ENCODE data around the gene JAZF1. TPM values are rescaled to one million over a fixed set of nuclear protein-coding genes. Genes with fewer than 3 reads are reported as not detected.

The JAZF1 gene
- total RNA-seq, 2 donors from 2014 or later = 4.0 to 4.9 TPM

GRCh38 chr7:28170701-28171100 lies 9.9 kb downstream of the JAZF1 start:
- no peak for DNase-seq
- Histone ChIP-seq H3K9me3 (no peaks in the 10 kb centered on the region), H3K4me1 (no peaks in the 10 kb centered on the region), H3K4me3 (no peak overlapping the region), H3K36me3 (replicated peaks in 1 of 2; ENCODE audit: insufficient read depth in 1 of 2, low read depth in 2 of 2) (no peaks in the 10 kb centered on the region), H3K27me3 (no peaks in the 10 kb centered on the region), H3K27ac (no peak overlapping the region)
- no peak for ATAC-seq
- 87 to 90% methylated on average over 6 of the region's 6 CpGs for WGBS, 2 donors
- TF ChIP-seq, protein P1, sequence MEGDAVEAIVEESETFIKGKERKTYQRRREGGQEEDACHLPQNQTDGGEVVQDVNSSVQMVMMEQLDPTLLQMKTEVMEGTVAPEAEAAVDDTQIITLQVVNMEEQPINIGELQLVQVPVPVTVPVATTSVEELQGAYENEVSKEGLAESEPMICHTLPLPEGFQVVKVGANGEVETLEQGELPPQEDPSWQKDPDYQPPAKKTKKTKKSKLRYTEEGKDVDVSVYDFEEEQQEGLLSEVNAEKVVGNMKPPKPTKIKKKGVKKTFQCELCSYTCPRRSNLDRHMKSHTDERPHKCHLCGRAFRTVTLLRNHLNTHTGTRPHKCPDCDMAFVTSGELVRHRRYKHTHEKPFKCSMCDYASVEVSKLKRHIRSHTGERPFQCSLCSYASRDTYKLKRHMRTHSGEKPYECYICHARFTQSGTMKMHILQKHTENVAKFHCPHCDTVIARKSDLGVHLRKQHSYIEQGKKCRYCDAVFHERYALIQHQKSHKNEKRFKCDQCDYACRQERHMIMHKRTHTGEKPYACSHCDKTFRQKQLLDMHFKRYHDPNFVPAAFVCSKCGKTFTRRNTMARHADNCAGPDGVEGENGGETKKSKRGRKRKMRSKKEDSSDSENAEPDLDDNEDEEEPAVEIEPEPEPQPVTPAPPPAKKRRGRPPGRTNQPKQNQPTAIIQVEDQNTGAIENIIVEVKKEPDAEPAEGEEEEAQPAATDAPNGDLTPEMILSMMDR (IDR thresholded peaks at IDR 0.05) = no peak
- no peak for TF ChIP-seq POLR2A (IDR thresholded peaks at IDR 0.05)
- intact Hi-C loops (cut with DNase I) = no loop called here

DNA sequence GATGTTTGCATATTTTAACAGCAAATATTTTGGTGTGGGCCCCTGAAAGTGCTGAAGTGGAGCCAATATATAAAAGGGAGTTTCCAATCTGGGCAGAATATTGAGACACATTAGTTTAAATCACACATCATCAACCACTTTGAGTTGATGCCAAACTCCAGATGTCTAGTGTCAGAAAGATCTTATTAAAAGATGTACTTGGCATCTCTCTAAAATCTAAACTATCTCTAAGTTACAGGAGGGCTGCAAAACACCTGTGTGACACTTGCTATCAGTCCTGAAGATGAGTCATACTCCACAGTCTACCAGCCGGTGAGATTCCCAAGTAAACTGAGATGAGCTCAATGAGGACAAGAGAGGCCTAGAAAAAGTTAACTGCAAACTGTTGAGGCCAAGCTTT lies 11.4 kb downstream of the JAZF1 start:
- intact Hi-C loops (cut with DNase I) = no loop called here
- no peak overlapping the region for H3K27ac ChIP-seq
- H3K4me3 ChIP-seq = no peak overlapping the region
- DNase-seq = no peak
- H3K9me3 ChIP-seq = no peaks in the 10 kb centered on the region
- no peaks in the 10 kb centered on the region for H3K27me3 ChIP-seq
- 39 to 40% methylated on average over 1 of the region's 1 CpG for WGBS, 2 donors
- ATAC-seq = no peak
- H3K4me1 ChIP-seq = no peaks in the 10 kb centered on the region
- H3K36me3 ChIP-seq (replicated peaks in 1 of 2; ENCODE audit: insufficient read depth in 1 of 2, low read depth in 2 of 2) = no peaks in the 10 kb centered on the region
- TF ChIP-seq, protein P1 (IDR thresholded peaks at IDR 0.05) = no peak
- no peak for TF ChIP-seq POLR2A (IDR thresholded peaks at IDR 0.05)

- no peak overlapping the region for H3K4me3 ChIP-seq
- TF ChIP-seq, protein P1 (IDR thresholded peaks at IDR 0.05) = no peak
- TF ChIP-seq POLR2A (IDR thresholded peaks at IDR 0.05) = no peak
- no peak for DNase-seq
- no peaks in the 10 kb centered on the region for H3K9me3 ChIP-seq
- no peaks in the 10 kb centered on the region for H3K4me1 ChIP-seq
- H3K27ac ChIP-seq = no peak overlapping the region
- intact Hi-C loops (cut with DNase I) = no loop called here
- ATAC-seq = no peak
- no peaks in the 10 kb centered on the region for H3K36me3 ChIP-seq (replicated peaks in 1 of 2; ENCODE audit: insufficient read depth in 1 of 2, low read depth in 2 of 2)
- H3K27me3 ChIP-seq = no peaks in the 10 kb centered on the region
- 88 to 90% methylated on average over 5 of the region's 5 CpGs for WGBS, 2 donors
Measured at GRCh38 chr7:28168393-28169158, 12.0 kb downstream of the JAZF1 start.

DNA sequence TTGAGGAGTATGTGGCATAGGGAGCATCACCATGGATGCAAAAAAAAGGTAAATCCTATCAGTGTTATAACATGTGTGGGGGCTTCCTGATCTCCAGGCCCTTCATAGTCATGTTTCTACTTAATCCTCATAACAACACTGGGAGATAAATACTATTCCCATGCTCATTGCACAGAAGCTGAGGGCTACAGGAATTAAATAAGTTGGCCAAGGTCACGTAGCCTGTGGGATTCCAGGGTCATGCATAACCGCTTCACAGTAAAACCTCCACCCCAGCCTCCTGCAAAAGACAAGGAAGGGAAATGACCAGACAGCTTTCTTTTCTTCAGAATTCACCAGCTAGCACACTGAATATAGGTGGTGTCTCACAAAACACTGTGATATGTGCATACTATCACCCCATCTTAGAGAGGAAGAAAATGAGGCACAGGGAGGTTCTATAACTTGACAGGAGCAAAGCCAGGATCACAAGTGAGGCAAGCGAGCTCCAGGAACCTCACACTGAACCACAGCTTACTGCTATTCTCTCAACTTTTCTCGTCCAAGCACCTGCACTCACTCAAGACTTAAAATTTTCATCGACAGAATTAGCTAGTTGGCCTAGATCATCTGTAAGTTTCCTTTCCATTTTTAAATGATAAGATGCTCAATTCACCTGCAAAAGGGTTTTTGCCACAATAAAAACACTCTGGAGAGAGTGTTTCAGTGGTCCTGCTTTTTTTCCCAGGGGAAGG lies 13.4 kb downstream of the JAZF1 start:
- TF ChIP-seq, protein P1 (IDR thresholded peaks at IDR 0.05) = no peak
- no peak for TF ChIP-seq POLR2A (IDR thresholded peaks at IDR 0.05)
- ATAC-seq = no peak
- WGBS, 2 donors = 82 to 92% methylated on average over 5 of the region's 5 CpGs
- Histone ChIP-seq H3K4me1 (no peaks in the 10 kb centered on the region), H3K27ac (no peak overlapping the region), H3K9me3 (no peaks in the 10 kb centered on the region), H3K36me3 (replicated peaks in 1 of 2; ENCODE audit: insufficient read depth in 1 of 2, low read depth in 2 of 2) (no peaks in the 10 kb centered on the region), H3K4me3 (no peak overlapping the region), H3K27me3 (no peaks in the 10 kb centered on the region)
- intact Hi-C loops (cut with DNase I) = no loop called here
- DNase-seq = no peak
